ENCODE data around the gene CACNA1G. TPM values are rescaled to one million over a fixed set of nuclear protein-coding genes. Genes with fewer than 3 reads are reported as not detected.

The CACNA1G gene
- total RNA-seq: not detected in 2 replicates

DNA sequence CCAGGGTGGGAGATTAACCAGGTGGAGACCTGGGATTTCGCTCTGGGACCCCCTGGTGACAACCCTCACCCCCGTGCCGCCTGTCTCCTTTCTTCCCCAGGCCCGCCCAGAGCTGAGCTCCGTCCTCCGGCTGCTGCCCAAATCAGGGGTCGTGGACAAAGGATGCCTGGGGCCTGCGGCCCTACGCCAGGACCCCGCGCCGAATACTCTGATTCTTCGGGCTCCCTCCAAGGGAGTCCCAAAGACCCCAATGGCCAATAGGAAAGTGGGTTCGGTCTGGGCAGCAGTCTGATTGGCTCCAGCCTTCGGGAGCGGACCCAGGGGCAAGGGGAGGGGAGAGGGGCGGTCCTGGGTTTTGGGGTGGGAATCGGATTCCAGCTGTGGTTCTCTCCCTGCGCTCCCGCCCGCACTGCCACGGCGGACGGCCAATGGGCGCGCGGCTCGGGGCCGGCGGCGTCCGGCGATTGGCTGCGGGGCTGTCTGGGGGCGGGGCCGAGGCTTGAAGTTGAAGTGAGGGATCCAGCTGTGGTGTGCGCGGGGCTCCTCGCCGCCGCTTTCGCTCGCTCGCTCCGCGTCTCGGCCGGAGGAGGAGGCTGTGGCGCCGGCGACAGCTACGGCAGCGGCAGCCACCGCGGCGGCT is at the start of gene CACNA1G:
TSS of gene CACNA1G (plus strand) at position 531 of the 640 bp plus-strand sequence. CDS start 745 bp downstream, outside the sequence.

DNA sequence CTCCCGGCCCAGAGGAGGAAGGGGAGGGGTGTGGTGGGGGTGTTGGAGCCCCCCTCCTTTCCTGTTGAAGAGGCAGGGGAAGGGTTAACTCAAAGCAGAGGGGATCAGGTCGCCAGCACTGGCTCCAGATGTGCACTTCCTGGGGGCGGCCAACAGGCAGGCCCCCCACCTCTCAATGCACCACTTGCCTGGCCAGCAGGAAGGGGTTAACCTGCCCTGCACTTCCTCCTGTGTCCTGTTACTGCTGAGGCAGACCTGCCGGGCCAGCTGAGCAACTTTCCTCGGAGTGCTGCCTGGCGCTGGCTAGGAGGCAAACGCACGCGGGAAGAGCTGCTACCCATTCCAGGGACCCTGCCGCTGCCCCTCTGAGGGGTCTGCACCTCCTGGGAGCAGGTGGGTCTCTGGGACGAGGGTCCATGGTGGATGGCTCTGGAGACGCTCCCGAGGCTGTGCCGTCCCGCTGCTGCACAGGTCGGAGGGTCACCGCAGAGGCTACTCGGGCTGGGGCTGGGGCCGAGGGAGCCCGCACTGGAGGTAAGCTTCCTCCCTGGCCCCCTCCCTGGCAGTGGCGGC is 28.0 kb upstream of the CACNA1G start, which contains the start of gene EPN3:
TSS of gene EPN3 (plus strand) at position 284 of the 573 bp plus-strand sequence. CDS start 3,822 bp downstream, outside the sequence.

DNA sequence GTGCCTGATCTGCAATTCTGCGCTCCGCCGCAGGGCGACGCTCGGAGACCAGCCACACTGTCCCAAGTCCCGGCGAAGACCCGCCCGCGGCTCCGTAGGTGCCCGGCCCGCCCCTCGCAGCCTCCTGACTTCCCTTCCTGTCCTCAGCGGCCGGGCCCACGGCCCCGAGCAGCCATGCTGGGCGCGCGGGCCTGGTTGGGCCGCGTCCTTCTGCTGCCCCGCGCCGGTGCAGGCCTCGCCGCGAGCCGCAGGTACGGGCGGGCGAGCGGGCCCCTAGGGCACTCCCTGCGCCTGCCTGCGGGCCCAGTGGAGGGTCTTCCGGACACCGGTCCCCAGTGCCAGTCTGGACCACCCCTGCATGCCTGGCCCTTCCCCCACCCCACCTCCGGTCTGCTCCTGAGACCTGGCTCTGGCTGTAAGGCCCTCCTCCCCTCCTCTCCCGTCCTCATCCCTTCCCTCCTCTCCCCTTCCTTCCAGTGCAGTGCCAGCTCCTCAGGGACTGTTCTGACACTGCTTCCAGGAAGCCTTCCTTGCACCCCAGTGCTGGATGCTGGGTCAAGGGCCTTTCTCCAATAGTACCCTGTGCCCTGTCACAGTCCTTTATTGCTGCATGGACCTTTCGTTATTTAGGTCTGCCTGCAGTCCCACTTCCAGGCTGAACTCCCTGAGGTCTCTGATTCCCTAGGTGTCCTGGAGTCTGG is 13.3 kb upstream of the CACNA1G start, which contains the start of gene SPATA20:
TSS of gene SPATA20 (plus strand) at position 140 of the 701 bp plus-strand sequence. CDS start at position 175, 35 bp downstream.

DNA sequence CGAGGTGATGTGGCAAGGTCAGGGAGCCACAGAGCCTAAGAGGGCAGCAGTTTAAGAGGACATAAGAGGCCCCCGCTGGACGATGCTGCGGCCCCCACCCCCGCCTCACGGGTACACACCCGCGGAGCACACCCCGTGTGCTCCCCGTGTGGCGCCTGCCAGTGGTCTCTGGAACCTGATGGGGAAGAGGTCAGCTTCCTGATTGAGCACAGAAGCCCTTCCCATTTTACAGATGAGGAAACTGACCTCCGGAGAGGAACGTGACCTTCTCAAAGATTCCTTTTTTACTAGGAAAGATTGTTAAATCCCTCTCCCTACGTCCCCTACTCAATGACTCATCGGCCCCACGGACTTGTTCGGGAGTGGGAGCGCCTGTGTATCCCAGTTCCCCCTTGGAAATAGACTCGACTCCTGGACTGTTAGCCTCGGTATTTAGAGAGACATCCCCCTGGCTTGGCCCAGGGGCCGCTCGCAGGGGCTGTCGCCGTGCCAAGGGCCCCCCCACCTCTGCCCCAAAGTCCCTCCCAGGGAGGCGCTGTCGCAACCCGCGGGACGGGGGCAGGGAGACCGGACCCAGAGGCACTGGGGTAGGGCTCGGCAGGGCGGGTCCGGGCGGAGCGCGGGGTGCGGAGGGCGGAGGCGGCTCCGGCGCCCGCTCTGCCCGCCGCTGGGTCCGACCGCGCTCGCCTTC is 73.9 kb downstream of the CACNA1G start, which contains the start of gene ABCC3:
TSS of gene ABCC3 (plus strand) at position 658 of the 691 bp plus-strand sequence. CDS start 56 bp downstream, outside the sequence.

Other genes with a start within 250 kb of the CACNA1G start
- gene XYLT2, start 214.6 kb upstream of the CACNA1G start, total RNA-seq: 21.5 and 27.0 TPM in 2 replicates
- 59.6 and 60.8 TPM in 2 replicates for gene MRPL27, start 187.5 kb upstream of the CACNA1G start, total RNA-seq
- gene EME1, start 187.5 kb upstream of the CACNA1G start, total RNA-seq: 4.7 and 8.5 TPM in 2 replicates
- 243 and 261 TPM in 2 replicates for gene LRRC59, start 163.2 kb upstream of the CACNA1G start, total RNA-seq
- gene ACSF2, start 134.5 kb upstream of the CACNA1G start, total RNA-seq: 4.5 and 8.0 TPM in 2 replicates
- not detected in 2 replicates for gene CHAD, start 91.8 kb upstream of the CACNA1G start, total RNA-seq
- gene RSAD1, start 81.9 kb upstream of the CACNA1G start, total RNA-seq: 28.9 and 30.5 TPM in 2 replicates
- gene MYCBPAP, start 52.3 kb upstream of the CACNA1G start, total RNA-seq: 0.53 and 1.2 TPM in 2 replicates
- 0.07 and 0.13 TPM in 2 replicates for gene EPN3, start 28.0 kb upstream of the CACNA1G start, total RNA-seq
- 39.8 and 44.0 TPM in 2 replicates for gene SPATA20, start 13.5 kb upstream of the CACNA1G start, total RNA-seq
- gene ABCC3, start 74.2 kb downstream of the CACNA1G start, total RNA-seq: 3.9 and 4.7 TPM in 2 replicates
- 61.4 and 69.2 TPM in 2 replicates for gene ANKRD40, start 147.2 kb downstream of the CACNA1G start, total RNA-seq
- gene LUC7L3, start 158.9 kb downstream of the CACNA1G start, total RNA-seq: 67.0 and 68.6 TPM in 2 replicates
- not detected in 2 replicates for gene ANKRD40CL, start 206.8 kb downstream of the CACNA1G start, total RNA-seq

Measured in thoracic aorta endothelial cell (primary cell).